B cell (primary cell): Measurements from ENCODE around the gene CNN1. TPM values are rescaled to one million over a fixed set of nuclear protein-coding genes. Genes with fewer than 3 reads are reported as not detected.

Experiments
- ATAC-seq: fragments of 200-7000 bp; cut with Tn5 transposase; one replicate; pipeline ENCODE4 v1.10.0; 2021; ENCODE audit warnings: low read depth, mild to moderate bottlenecking, moderate number of reproducible peaks, moderate library complexity
- CTCF ChIA-PET: fragments of 350-600 bp; sonication (Branson Sonifier 250); formaldehyde crosslinking; loops from one replicate; lab custom pipeline; 2021; ENCODE audit warnings: antibody characterized with exemption, inconsistent platforms; lab: Charles Lee
- POLR2A ChIA-PET: fragments of 350-600 bp; sonication (Branson Sonifier 250); formaldehyde crosslinking; loops from one replicate; lab custom pipeline; 2021; ENCODE audit warnings: antibody characterized with exemption; lab: Charles Lee
- DNase-seq: peaks from one replicate; pipeline ENCODE4 v3.0.0; 2013
- H2AFZ ChIP-seq: 2 replicates; pipeline ENCODE4 v1.6.1; 2012; ENCODE audit warnings: mild to moderate bottlenecking, low read depth, low read length; ENCODE audit not compliant: insufficient read depth, poor library complexity, severe bottlenecking
- H3K27ac ChIP-seq, 2 donors: 1 replicate in 1 of 2; 2 replicates in 1 of 2; pipeline ENCODE4 v1.5.1; 2012 to 2013; ENCODE audit warnings: low read length in 2 of 2, mild to moderate bottlenecking in 2 of 2, moderate library complexity in 1 of 2
- H3K27me3 ChIP-seq, 4 experiments: fragments of 200-600 bp in 1 of 4; sonication (generic) in 1 of 4; replicated peaks in 1 of 4; 1 replicate in 2 of 4; 2 replicates in 2 of 4; pipeline versions ENCODE4 v1.6.1 to v1.7.0; 2013 to 2016; ENCODE audit warnings: low read length in 3 of 4, mild to moderate bottlenecking in 2 of 4, mixed read lengths in 1 of 4, moderate library complexity in 1 of 4; ENCODE audit not compliant: insufficient read depth in 4 of 4, control insufficient read depth in 3 of 4; ENCODE audit errors: control extremely low read depth in 1 of 4
- H3K36me3 ChIP-seq, 2 experiments: replicated peaks in 1 of 2; 1 replicate in 1 of 2; 2 replicates in 1 of 2; pipeline versions ENCODE4 v1.6.1 to v1.7.1; 2013; ENCODE audit warnings: low read length in 1 of 2; ENCODE audit not compliant: insufficient read depth in 2 of 2, control insufficient read depth in 1 of 2; ENCODE audit errors: control extremely low read depth in 1 of 2, extremely low read depth in 1 of 2
- H3K4me1 ChIP-seq, 2 donors: fragments of 200-600 bp in 1 of 2; sonication (generic) in 1 of 2; 1 replicate in 1 of 2; 2 replicates in 1 of 2; pipeline versions ENCODE4 v1.5.1 to v1.6.1; 2013 to 2017; ENCODE audit warnings: low read length in 2 of 2; ENCODE audit not compliant: control insufficient read depth in 2 of 2, insufficient read depth in 2 of 2
- H3K4me2 ChIP-seq: replicated peaks from 2 replicates; pipeline ENCODE3; 2012; ENCODE audit warnings: mild to moderate bottlenecking, low read depth, low read length; ENCODE audit not compliant: poor library complexity, severe bottlenecking
- H3K4me3 ChIP-seq, 5 experiments: fragments of 200-600 bp in 1 of 5; sonication (generic) in 1 of 5; 1 replicate in 3 of 5; 2 replicates in 2 of 5; pipeline versions ENCODE4 v1.5.1 to v1.7.0; 2011 to 2016; ENCODE audit warnings: low read length in 4 of 5, mild to moderate bottlenecking in 4 of 5, low read depth in 2 of 5, control low read depth in 1 of 5, moderate library complexity in 1 of 5; ENCODE audit not compliant: insufficient read depth in 1 of 5; ENCODE audit errors: control extremely low read depth in 1 of 5, extremely low read depth in 1 of 5
- H3K79me2 ChIP-seq: fragments of 200-600 bp; sonication (generic); one replicate; pipeline ENCODE4 v1.6.0; 2016; ENCODE audit warnings: low read length; ENCODE audit not compliant: control insufficient read depth, insufficient read depth
- H3K9ac ChIP-seq: fragments of 200-600 bp; sonication (generic); 2 replicates; pipeline ENCODE4 v1.6.1; 2017; ENCODE audit warnings: mild to moderate bottlenecking, low read length, moderate library complexity
- H3K9me3 ChIP-seq, 3 donors: one replicate each; pipeline versions ENCODE4 v1.6.1 to v1.7.1; 2013; ENCODE audit warnings: low read length in 2 of 3; ENCODE audit not compliant: control insufficient read depth in 2 of 3, insufficient read depth in 1 of 3; ENCODE audit errors: control extremely low read depth in 1 of 3
- H4K20me1 ChIP-seq: 2 replicates; pipeline ENCODE4 v1.6.0; 2012; ENCODE audit warnings: mild to moderate bottlenecking, low read length; ENCODE audit not compliant: insufficient read depth, control insufficient read depth, poor library complexity, severe bottlenecking
- H3K27ac Mint-ChIP-seq: one replicate; pipeline ENCODE4 v1.8.0; 2021; ENCODE audit warnings: mixed read lengths
- H3K27me3 Mint-ChIP-seq: one replicate; pipeline ENCODE4 v1.8.0; 2021; ENCODE audit warnings: mixed read lengths
- H3K4me1 Mint-ChIP-seq: one replicate; pipeline ENCODE4 v1.8.0; 2021; ENCODE audit warnings: mixed read lengths
- H3K4me3 Mint-ChIP-seq: one replicate; pipeline ENCODE4 v1.8.0; 2021; ENCODE audit warnings: mixed read lengths
- H3K9me3 Mint-ChIP-seq: one replicate; pipeline ENCODE4 v1.8.0; 2022; ENCODE audit warnings: mixed read lengths; ENCODE audit not compliant: insufficient read depth
- EZH2 ChIP-seq: IDR thresholded peaks from 2 replicates; pipeline ENCODE4 v1.6.1; 2012; ENCODE audit warnings: borderline replicate concordance, low read depth, mild to moderate bottlenecking, moderate library complexity, low read length; ENCODE audit not compliant: insufficient read depth, poor library complexity, severe bottlenecking
- WGBS: methylation state at CpG from one replicate; pipeline ENCODE4 v1.1.5; 2013; ENCODE audit warnings: missing lambda C conversion rate; ENCODE audit not compliant: insufficient coverage; 5-methylcytosine and 5-hydroxymethylcytosine counted together
- intact Hi-C: fragments of 100-400 bp; cut with micrococcal nuclease; formaldehyde crosslinking; loops from one replicate; pipeline ENCODE4 v1.10.0; 2022
- polyA plus RNA-seq: library from polyadenylated mRNA; depleted of rRNA; stranded (reverse); fragments of >200 nt; gene quantifications from 2 replicates; pipeline ENCODE4 v1.2.3, GENCODE V29; 2012
- total RNA-seq, 2 donors: library from RNA; stranded (reverse); fragments of 120-200 nt in 1 of 2; gene quantifications; 1 replicate in 1 of 2; 2 replicates in 1 of 2; pipeline versions ENCODE4 v1.2.3 to v1.2.4, GENCODE V29; 2013 to 2022
- TF ChIP-seq, protein P1 (sequence below): fragments of 200-600 bp; IDR thresholded peaks from one replicate; pipeline ENCODE4 v1.8.0; 2022; ENCODE audit warnings: antibody characterized with exemption, mild to moderate bottlenecking

Gene CNN1
- total and polyA plus RNA-seq, 2 donors (not counting 1 experiment from before 2014, with no cell fraction given): not detected

DNA sequence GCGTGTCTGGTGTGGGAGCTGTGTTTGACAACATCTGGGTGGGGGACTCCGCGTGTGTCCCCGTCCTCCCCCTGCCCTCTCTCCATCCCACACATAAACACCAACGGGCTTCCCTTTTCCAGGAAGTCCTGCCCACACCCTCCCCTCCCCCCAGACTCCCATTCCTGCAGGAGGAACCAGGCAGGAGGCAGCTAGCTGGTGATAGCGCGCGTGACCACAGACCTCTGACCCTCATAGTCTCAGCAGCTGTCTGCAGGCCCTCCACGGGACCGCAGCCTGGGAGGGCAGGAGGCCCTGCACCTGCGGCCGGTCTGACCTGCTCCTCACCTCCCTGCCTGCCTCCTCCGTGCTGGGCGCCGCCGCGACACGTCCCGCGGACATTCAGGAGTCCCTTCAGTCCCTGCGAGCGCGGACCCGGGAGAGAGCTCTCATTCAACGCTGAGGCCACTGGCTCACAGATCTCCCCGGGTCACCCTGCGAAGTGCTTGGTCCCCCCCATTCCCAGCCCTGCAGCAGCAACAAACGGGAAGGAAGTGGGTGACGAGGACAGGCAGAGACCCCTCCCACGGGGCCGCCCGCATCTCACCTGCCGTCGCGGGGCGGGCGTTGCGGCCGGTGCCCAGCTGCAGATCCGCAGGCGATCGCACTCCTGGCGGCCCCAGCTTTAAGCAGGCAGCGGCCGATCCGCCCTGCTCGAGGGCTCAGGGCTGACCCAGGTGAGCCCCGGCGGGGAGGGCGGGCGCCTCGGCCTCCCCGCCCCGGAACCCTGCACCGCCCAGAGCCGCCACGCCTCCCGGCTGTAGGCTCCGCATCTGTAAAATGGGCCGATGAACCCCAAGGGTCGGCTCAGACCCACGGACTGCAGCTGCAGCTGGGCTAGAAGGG lies 39.8 kb downstream of the CNN1 start:
- peak overlapping the region in 4 of 5 experiments; percentile 61 to 80 (median 68) for H3K4me3 ChIP-seq

More for the DNA sequence above, 39.8 kb downstream of the CNN1 start:
- peak overlapping the region; percentile 93 for H3K4me2 ChIP-seq
- peak; percentile 69 for DNase-seq
- H3K27me3 Mint-ChIP-seq: no peaks in the 10 kb centered on the region
- peak overlapping the region; percentile 91 for H3K4me3 Mint-ChIP-seq
- peaks cover 5% of the 10 kb centered on the region for H3K79me2 ChIP-seq
- H3K9me3 ChIP-seq: no peaks in the 10 kb centered on the region
- intact Hi-C loops: no loop called here
- TF ChIP-seq EZH2: no peak
- TF ChIP-seq, protein P1, sequence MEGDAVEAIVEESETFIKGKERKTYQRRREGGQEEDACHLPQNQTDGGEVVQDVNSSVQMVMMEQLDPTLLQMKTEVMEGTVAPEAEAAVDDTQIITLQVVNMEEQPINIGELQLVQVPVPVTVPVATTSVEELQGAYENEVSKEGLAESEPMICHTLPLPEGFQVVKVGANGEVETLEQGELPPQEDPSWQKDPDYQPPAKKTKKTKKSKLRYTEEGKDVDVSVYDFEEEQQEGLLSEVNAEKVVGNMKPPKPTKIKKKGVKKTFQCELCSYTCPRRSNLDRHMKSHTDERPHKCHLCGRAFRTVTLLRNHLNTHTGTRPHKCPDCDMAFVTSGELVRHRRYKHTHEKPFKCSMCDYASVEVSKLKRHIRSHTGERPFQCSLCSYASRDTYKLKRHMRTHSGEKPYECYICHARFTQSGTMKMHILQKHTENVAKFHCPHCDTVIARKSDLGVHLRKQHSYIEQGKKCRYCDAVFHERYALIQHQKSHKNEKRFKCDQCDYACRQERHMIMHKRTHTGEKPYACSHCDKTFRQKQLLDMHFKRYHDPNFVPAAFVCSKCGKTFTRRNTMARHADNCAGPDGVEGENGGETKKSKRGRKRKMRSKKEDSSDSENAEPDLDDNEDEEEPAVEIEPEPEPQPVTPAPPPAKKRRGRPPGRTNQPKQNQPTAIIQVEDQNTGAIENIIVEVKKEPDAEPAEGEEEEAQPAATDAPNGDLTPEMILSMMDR: no peak
- H4K20me1 ChIP-seq: no peaks in the 10 kb centered on the region
- H2AFZ ChIP-seq: peak overlapping the region; percentile 72
- peak; percentile 34 for ATAC-seq
- H3K9ac ChIP-seq: peak overlapping the region; percentile 75
- H3K9me3 Mint-ChIP-seq: no peaks in the 10 kb centered on the region
- H3K36me3 ChIP-seq: peaks cover 0 to 19% of the 10 kb centered on the region in 2 experiments
- H3K27ac ChIP-seq: peak overlapping the region; percentile 67 to 77
- ChIA-PET CTCF (interaction anchor here (0.9 to 7.2 kb wide), 5 partner anchors 10 to 50 kb away, joined by 3 to 61 read pairs (median 5); partner anchors contain the start of gene ECSIT), POLR2A (interaction anchor here (0.6 to 3.0 kb wide), 3 partner anchors 8 to 15 kb away, joined by 3 to 19 read pairs (median 4); no protein-coding TSS in a partner anchor)
- H3K27ac Mint-ChIP-seq: peak overlapping the region; percentile 94
- 1% methylated on average over 57 of the region's 62 CpGs for WGBS
- H3K4me1 ChIP-seq: peaks cover 71 to 97% of the 10 kb centered on the region in 2 donors
- H3K4me1 Mint-ChIP-seq: peaks cover 68% of the 10 kb centered on the region
- no peaks in the 10 kb centered on the region for H3K27me3 ChIP-seq
